Lung (tissue), 12 donors: ENCODE data around the gene CDC42BPG. TPM values are rescaled to one million over a fixed set of nuclear protein-coding genes. Genes with fewer than 3 reads are reported as not detected.

Source experiments
- ATAC-seq: fragments of 200-7000 bp; cut with Tn5 transposase; one replicate; pipeline ENCODE4 v1.9.1; 2020; ENCODE audit warnings: moderate number of reproducible peaks; ENCODE audit not compliant: insufficient read depth, low FRiP score
- DNase-seq, 3 donors: peaks; one replicate each; pipeline ENCODE4 v3.0.0-alpha.2; 2013 to 2017
- H3K27ac ChIP-seq, 2 donors: one replicate each; pipeline ENCODE4 v1.5.1; 2013; ENCODE audit warnings: mild to moderate bottlenecking in 2 of 2, moderate library complexity in 2 of 2, control low read depth in 1 of 2, inconsistent platforms in 1 of 2, low read depth in 1 of 2, low read length in 1 of 2
- H3K27me3 ChIP-seq, 3 donors: one replicate each; pipeline ENCODE4 v1.5.1; 2013; ENCODE audit warnings: low read length in 2 of 3; ENCODE audit not compliant: control insufficient read depth in 3 of 3, insufficient read depth in 3 of 3
- H3K36me3 ChIP-seq, 4 donors: one replicate each; pipeline ENCODE4 v1.5.1; 2013; ENCODE audit warnings: low read length in 4 of 4, mild to moderate bottlenecking in 1 of 4, moderate library complexity in 1 of 4; ENCODE audit not compliant: control insufficient read depth in 4 of 4, insufficient read depth in 4 of 4
- H3K4me1 ChIP-seq, 5 donors: one replicate each; pipeline ENCODE4 v1.5.1; 2013; ENCODE audit warnings: low read length in 5 of 5, mild to moderate bottlenecking in 2 of 5, moderate library complexity in 1 of 5; ENCODE audit not compliant: control insufficient read depth in 5 of 5, insufficient read depth in 5 of 5
- H3K4me3 ChIP-seq: one replicate; pipeline ENCODE4 v1.5.1; 2013; ENCODE audit warnings: mild to moderate bottlenecking, control low read depth, moderate library complexity
- H3K9ac ChIP-seq, 2 donors: one replicate each; pipeline ENCODE4 v1.5.1; 2013; ENCODE audit warnings: low read length in 2 of 2, control low read depth in 1 of 2; ENCODE audit not compliant: insufficient read depth in 1 of 2
- H3K9me3 ChIP-seq, 4 donors: one replicate each; pipeline ENCODE4 v1.5.1; 2013; ENCODE audit warnings: low read length in 3 of 4, mild to moderate bottlenecking in 1 of 4, moderate library complexity in 1 of 4; ENCODE audit not compliant: control insufficient read depth in 4 of 4, insufficient read depth in 3 of 4
- WGBS, 2 donors: extraction: QIAGEN DNeasy Blood & Tissue Kit; methylation state at CpG; one replicate each; pipeline ENCODE4 v1.1.7; 2013; 5-methylcytosine and 5-hydroxymethylcytosine counted together
- polyA plus RNA-seq, 2 donors: library from polyadenylated mRNA; stranded (reverse); fragments of 200-250 nt; gene quantifications; one replicate each; pipeline ENCODE4 v1.2.1, GENCODE V29; 2013
- total RNA-seq, 2 donors: library from RNA; depleted of rRNA in 1 of 2; stranded (reverse); fragments of >200 nt in 1 of 2; gene quantifications; one replicate each; pipeline ENCODE4 v1.2.1, GENCODE V29; 2014 to 2021
- TF ChIP-seq, protein P1 (sequence below): IDR thresholded peaks from 2 replicates; pipeline ENCODE4 v1.5.1; 2012; ENCODE audit warnings: mild to moderate bottlenecking; ENCODE audit errors: control extremely low read depth, extremely low read depth
- donor health status: control.
- donor health status: control.
- donor health status: Bipolar disorder and iron deficiency.
- donor health status: healthy.
- donor health status: DM: yes; HTN: yes; CAD: no.

Gene CDC42BPG
- total and polyA plus RNA-seq, 4 donors: 7.1 to 23.5 (median 10.6) TPM

DNA sequence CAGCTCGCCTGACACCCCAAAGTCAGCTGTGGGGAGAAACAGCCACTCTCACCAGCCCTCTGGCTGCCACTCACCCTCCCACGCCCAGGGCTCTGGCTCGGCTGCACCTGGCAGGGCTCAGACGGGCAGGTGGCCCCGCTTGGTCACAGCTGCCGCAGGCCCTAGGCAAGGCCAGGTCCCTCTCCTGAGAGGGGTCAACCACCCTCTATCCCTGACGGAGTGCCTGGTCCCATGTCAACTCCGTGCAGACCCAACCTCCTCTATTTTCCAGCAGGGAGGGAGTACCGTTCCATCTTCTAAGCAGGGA, 43.3 kb downstream of the CDC42BPG start:
- Histone ChIP-seq H3K4me3 (peak overlapping the region; percentile 0), H3K27me3 (no peaks in the 10 kb centered on the region), H3K4me1 (peaks cover 0 to 24% (median 14%) of the 10 kb centered on the region in 5 donors), H3K27ac (peak overlapping the region in 1 of 2 donors; percentile 57), H3K36me3 (peaks cover 0 to 36% (median 20%) of the 10 kb centered on the region in 4 donors), H3K9me3 (no peaks in the 10 kb centered on the region), H3K9ac (no peak overlapping the region)
- DNase-seq: no peak
- no peak for ATAC-seq
- TF ChIP-seq, protein P1, sequence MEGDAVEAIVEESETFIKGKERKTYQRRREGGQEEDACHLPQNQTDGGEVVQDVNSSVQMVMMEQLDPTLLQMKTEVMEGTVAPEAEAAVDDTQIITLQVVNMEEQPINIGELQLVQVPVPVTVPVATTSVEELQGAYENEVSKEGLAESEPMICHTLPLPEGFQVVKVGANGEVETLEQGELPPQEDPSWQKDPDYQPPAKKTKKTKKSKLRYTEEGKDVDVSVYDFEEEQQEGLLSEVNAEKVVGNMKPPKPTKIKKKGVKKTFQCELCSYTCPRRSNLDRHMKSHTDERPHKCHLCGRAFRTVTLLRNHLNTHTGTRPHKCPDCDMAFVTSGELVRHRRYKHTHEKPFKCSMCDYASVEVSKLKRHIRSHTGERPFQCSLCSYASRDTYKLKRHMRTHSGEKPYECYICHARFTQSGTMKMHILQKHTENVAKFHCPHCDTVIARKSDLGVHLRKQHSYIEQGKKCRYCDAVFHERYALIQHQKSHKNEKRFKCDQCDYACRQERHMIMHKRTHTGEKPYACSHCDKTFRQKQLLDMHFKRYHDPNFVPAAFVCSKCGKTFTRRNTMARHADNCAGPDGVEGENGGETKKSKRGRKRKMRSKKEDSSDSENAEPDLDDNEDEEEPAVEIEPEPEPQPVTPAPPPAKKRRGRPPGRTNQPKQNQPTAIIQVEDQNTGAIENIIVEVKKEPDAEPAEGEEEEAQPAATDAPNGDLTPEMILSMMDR: no peak
- 60 to 70% methylated on average over 9 of the region's 9 CpGs for WGBS, 2 donors

DNA sequence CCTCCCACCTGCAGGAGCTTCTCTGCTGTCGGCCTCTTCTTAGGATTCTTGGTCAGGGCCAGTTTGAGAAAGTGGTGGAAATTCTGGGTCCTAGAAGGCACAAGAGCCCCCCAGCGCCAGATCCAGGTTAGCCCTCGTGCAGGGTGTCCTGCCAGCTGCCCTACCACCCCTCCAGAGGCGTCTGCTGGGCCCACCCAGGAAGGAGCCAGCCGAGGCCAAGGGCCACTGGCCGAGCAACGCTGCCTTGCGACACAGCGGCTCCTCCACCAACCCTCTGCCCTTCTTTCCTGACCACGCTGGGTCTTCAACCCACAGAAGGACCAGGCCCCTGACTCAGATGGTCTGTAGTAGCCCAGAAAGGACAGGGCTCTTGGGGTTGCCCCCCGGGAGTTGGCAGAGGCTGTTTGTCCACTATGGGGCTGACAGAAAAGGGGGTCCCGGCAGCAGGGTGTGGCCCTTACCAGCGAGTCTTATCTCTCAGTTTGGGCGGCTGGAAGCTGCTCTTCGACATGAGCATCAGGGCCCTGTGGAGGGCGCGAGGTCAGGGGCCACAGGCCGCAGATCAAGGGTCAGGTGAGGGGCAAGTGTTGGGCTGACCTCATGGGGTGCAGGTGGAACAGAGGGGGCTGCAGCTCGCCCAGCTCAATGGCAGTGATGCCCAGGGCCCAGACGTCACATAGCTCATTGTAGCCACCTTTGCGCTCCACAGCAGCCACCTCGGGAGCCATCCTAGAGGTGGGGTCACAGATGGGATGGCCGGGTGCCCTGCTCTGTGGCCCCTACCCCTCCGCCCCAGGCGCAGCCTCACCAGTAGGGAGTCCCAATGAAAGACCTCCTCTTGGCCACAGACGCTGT, 43.9 kb downstream of the CDC42BPG start:
- peak overlapping the region; percentile 0 for H3K4me3 ChIP-seq
- peaks cover 0 to 34% (median 23%) of the 10 kb centered on the region in 4 donors for H3K36me3 ChIP-seq
- WGBS, 2 donors: 57 to 66% methylated on average over 26 of the region's 26 CpGs
- H3K9me3 ChIP-seq: no peaks in the 10 kb centered on the region
- no peaks in the 10 kb centered on the region for H3K27me3 ChIP-seq
- peaks cover 0 to 24% (median 14%) of the 10 kb centered on the region in 5 donors for H3K4me1 ChIP-seq
- peak overlapping the region in 1 of 2 donors; percentile 57 for H3K27ac ChIP-seq
- no peak overlapping the region for H3K9ac ChIP-seq
- ATAC-seq (no peak), DNase-seq (no peak)
- TF ChIP-seq, protein P1: no peak

GRCh38 chr11:64799623-64800302, 44.7 kb downstream of the CDC42BPG start:
- peaks cover 0 to 24% (median 14%) of the 10 kb centered on the region in 5 donors for H3K4me1 ChIP-seq
- peaks cover 0 to 30% (median 16%) of the 10 kb centered on the region in 4 donors for H3K36me3 ChIP-seq
- no peaks in the 10 kb centered on the region for H3K9me3 ChIP-seq
- DNase-seq (peak in 1 of 3 donors; percentile 45), ATAC-seq (no peak)
- TF ChIP-seq, protein P1: no peak
- no peak overlapping the region for H3K4me3 ChIP-seq
- no peaks in the 10 kb centered on the region for H3K27me3 ChIP-seq
- peak overlapping the region in 1 of 2 donors; percentile 57 for H3K27ac ChIP-seq
- H3K9ac ChIP-seq: no peak overlapping the region
- 63 to 70% methylated on average over 14 of the region's 14 CpGs for WGBS, 2 donors
